ENCODE measurements around the gene PKMYT1. TPM values are rescaled to one million over a fixed set of nuclear protein-coding genes. Genes with fewer than 3 reads are reported as not detected.

The PKMYT1 gene
- total and polyA plus RNA-seq, 2 donors (not counting 1 experiment from before 2014, with no cell fraction given), result 1.2 to 2.7 TPM

DNA sequence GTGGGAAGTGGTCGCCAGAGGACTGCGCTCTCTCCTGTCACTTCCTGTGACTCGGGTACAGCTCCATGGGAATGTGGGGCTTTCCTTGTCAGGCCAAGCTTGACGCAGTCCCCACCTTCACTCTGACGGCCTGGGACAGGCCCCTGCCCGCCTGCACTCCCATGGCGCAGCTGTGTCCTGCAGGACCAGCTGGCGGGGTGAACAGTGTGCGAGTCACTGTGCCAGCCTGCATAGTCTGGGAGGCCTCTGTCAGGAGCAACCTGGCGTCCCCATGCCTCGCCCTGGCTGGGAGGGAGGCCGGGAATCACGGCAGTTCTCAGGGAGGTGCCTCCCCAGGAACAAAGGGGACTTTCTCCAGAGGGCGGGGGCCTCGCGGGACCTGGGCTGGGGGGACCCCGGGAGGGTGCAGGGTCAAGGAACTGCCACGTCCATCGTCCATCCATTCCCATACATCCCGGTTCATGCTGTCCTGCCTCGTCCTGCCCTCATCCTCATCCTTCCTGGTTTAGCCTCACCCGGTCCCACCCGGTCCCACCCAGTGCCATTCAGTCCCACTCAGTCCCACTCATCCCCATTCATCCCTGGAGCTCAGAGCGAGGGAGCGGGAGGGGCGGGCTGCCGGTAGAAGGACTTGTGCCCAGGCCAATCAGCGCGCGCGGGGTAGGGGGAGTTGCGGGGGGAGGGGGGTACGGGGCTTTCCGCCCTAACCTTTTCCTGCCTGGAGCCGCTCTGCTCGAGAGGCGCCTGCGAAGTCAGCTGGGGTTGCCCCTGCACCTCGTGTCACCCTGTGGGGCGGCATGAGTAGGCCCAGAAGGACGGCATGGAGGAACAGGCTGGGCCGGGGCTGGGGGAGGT, 55.1 kb downstream of the PKMYT1 start:
- H3K79me2 ChIP-seq (ENCODE audit: control insufficient read depth, insufficient read depth, low read length), result no peaks in the 10 kb centered on the region
- no peak overlapping the region for H3K4me3 ChIP-seq (replicated peaks in 1 of 4; ENCODE audit: control extremely low read depth in 1 of 4, insufficient read depth in 1 of 4, low read depth in 3 of 4, low read length in 4 of 4)
- H4K20me1 ChIP-seq (ENCODE audit: control insufficient read depth, extremely low read depth, insufficient read depth, low read length), result no peaks in the 10 kb centered on the region
- no peak for TF ChIP-seq EZH2 (IDR thresholded peaks at IDR 0.05; ENCODE audit: low read length, missing control alignments)
- TF ChIP-seq, protein P1, sequence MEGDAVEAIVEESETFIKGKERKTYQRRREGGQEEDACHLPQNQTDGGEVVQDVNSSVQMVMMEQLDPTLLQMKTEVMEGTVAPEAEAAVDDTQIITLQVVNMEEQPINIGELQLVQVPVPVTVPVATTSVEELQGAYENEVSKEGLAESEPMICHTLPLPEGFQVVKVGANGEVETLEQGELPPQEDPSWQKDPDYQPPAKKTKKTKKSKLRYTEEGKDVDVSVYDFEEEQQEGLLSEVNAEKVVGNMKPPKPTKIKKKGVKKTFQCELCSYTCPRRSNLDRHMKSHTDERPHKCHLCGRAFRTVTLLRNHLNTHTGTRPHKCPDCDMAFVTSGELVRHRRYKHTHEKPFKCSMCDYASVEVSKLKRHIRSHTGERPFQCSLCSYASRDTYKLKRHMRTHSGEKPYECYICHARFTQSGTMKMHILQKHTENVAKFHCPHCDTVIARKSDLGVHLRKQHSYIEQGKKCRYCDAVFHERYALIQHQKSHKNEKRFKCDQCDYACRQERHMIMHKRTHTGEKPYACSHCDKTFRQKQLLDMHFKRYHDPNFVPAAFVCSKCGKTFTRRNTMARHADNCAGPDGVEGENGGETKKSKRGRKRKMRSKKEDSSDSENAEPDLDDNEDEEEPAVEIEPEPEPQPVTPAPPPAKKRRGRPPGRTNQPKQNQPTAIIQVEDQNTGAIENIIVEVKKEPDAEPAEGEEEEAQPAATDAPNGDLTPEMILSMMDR (conservative IDR thresholded peaks at IDR 0.05 in 1 of 2, IDR thresholded peaks at IDR 0.05 in 1 of 2; ENCODE audit: low read depth in 1 of 2, low read length in 2 of 2), result no peak
- no peaks in the 10 kb centered on the region for H3K9me3 ChIP-seq (ENCODE audit: control insufficient read depth, insufficient read depth, low read depth, low read length)
- no peak overlapping the region for H3K9ac ChIP-seq (ENCODE audit: insufficient read depth, low read length)
- no peak overlapping the region for H3K27ac ChIP-seq (ENCODE audit: insufficient read depth, low read length)
- H3K4me1 ChIP-seq (ENCODE audit: control insufficient read depth, extremely low read depth, insufficient read depth, low read length), result peaks cover 3% of the 10 kb centered on the region
- no peak overlapping the region for H3K4me2 ChIP-seq (ENCODE audit: extremely low read depth, insufficient read depth, low read length)
- no peaks in the 10 kb centered on the region for H3K27me3 ChIP-seq (ENCODE audit: control insufficient read depth, insufficient read depth, low read length)
- peaks cover 9% of the 10 kb centered on the region for H3K36me3 ChIP-seq (ENCODE audit: control insufficient read depth, insufficient read depth, low read length)
- no peak for DNase-seq (ENCODE audit: low read depth in 2 of 2)
- H2AFZ ChIP-seq (ENCODE audit: low read length), result no peak overlapping the region

DNA sequence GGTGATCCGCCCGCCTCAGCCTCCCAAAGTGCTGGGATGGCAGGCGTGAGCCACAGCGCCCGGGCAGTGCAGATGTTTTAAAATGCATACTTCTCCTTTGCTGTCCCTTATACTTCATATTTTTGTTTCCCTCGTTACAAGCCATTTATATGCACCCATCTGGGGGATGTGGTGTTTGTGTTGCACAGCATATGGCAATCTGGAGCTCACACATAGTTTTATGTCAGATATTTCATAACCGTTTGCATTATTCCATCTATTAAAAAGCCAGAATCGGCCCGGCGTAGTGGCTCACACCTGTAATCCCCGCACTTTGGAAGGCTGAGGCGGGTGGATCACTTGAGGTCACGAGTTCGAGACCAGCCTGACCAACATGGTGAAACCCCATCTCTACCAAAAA, 56.8 kb downstream of the PKMYT1 start:
- Histone ChIP-seq H4K20me1 (ENCODE audit: control insufficient read depth, extremely low read depth, insufficient read depth, low read length) (no peaks in the 10 kb centered on the region), H3K79me2 (ENCODE audit: control insufficient read depth, insufficient read depth, low read length) (no peaks in the 10 kb centered on the region), H3K4me3 (replicated peaks in 1 of 4; ENCODE audit: control extremely low read depth in 1 of 4, insufficient read depth in 1 of 4, low read depth in 3 of 4, low read length in 4 of 4) (no peak overlapping the region), H3K36me3 (ENCODE audit: control insufficient read depth, insufficient read depth, low read length) (peaks cover 3% of the 10 kb centered on the region), H3K27ac (ENCODE audit: insufficient read depth, low read length) (no peak overlapping the region), H3K4me2 (ENCODE audit: extremely low read depth, insufficient read depth, low read length) (no peak overlapping the region), H3K9ac (ENCODE audit: insufficient read depth, low read length) (no peak overlapping the region), H3K9me3 (ENCODE audit: control insufficient read depth, insufficient read depth, low read depth, low read length) (no peaks in the 10 kb centered on the region), H3K27me3 (ENCODE audit: control insufficient read depth, insufficient read depth, low read length) (no peaks in the 10 kb centered on the region), H3K4me1 (ENCODE audit: control insufficient read depth, extremely low read depth, insufficient read depth, low read length) (peaks cover 3% of the 10 kb centered on the region), H2AFZ (ENCODE audit: low read length) (no peak overlapping the region)
- no peak for DNase-seq (ENCODE audit: low read depth in 2 of 2)
- TF ChIP-seq EZH2 (IDR thresholded peaks at IDR 0.05; ENCODE audit: low read length, missing control alignments), result no peak
- TF ChIP-seq, protein P1 (conservative IDR thresholded peaks at IDR 0.05 in 1 of 2, IDR thresholded peaks at IDR 0.05 in 1 of 2; ENCODE audit: low read depth in 1 of 2, low read length in 2 of 2), result no peak

Other genes starting within 250 kb of the PKMYT1 start
- 43.9 and 74.3 TPM in 2 replicates for gene SRRM2, start 227.8 kb downstream of the PKMYT1 start, total RNA-seq
- 55.2 and 85.6 TPM in 2 replicates for gene SRRM2, start 227.8 kb downstream of the PKMYT1 start, polyA plus RNA-seq
- 227 and 436 TPM in 2 replicates for gene ELOB, start 203.2 kb downstream of the PKMYT1 start, total RNA-seq
- 124 and 165 TPM in 2 replicates for gene ELOB, start 203.2 kb downstream of the PKMYT1 start, polyA plus RNA-seq
- gene PRSS33, start 192.9 kb downstream of the PKMYT1 start, total RNA-seq, result not detected in 2 replicates
- gene PRSS33, start 192.9 kb downstream of the PKMYT1 start, polyA plus RNA-seq, result not detected in 2 replicates
- gene PRSS41, start 182.0 kb downstream of the PKMYT1 start, total RNA-seq, result not detected in 2 replicates
- not detected in 2 replicates for gene PRSS41, start 182.0 kb downstream of the PKMYT1 start, polyA plus RNA-seq
- 0.17 and 0.77 TPM in 2 replicates for gene PRSS21, start 163.2 kb downstream of the PKMYT1 start, total RNA-seq
- 0.15 and 0.22 TPM in 2 replicates for gene PRSS21, start 163.2 kb downstream of the PKMYT1 start, polyA plus RNA-seq
- not detected in 2 replicates for gene ZG16B, start 150.1 kb downstream of the PKMYT1 start, total RNA-seq
- 0.14 TPM in 1 of 2 replicates, not detected in the other for gene ZG16B, start 150.1 kb downstream of the PKMYT1 start, polyA plus RNA-seq
- gene PRSS22, start 122.3 kb downstream of the PKMYT1 start, total RNA-seq, result 0.17 TPM in 1 of 2 replicates, not detected in the other
- gene PRSS22, start 122.3 kb downstream of the PKMYT1 start, polyA plus RNA-seq, result not detected in 2 replicates
- 55.2 and 56.8 TPM in 2 replicates for gene FLYWCH2, start 97.2 kb downstream of the PKMYT1 start, total RNA-seq
- gene FLYWCH2, start 97.2 kb downstream of the PKMYT1 start, polyA plus RNA-seq, result 18.1 and 21.2 TPM in 2 replicates
- 44.4 and 58.5 TPM in 2 replicates for gene FLYWCH1, start 68.5 kb downstream of the PKMYT1 start, total RNA-seq
- gene FLYWCH1, start 68.5 kb downstream of the PKMYT1 start, polyA plus RNA-seq, result 12.0 and 16.4 TPM in 2 replicates
- not detected in 2 replicates for gene KREMEN2, start 16.2 kb downstream of the PKMYT1 start, total RNA-seq
- not detected in 2 replicates for gene KREMEN2, start 16.2 kb downstream of the PKMYT1 start, polyA plus RNA-seq
- 1.0 and 1.5 TPM in 2 replicates for gene PAQR4, start 11.1 kb downstream of the PKMYT1 start, total RNA-seq
- gene PAQR4, start 11.1 kb downstream of the PKMYT1 start, polyA plus RNA-seq, result 3.0 and 8.7 TPM in 2 replicates
- not detected in 2 replicates for gene CLDN9, start 32.5 kb upstream of the PKMYT1 start, total RNA-seq
- not detected in 2 replicates for gene CLDN9, start 32.5 kb upstream of the PKMYT1 start, polyA plus RNA-seq
- gene CLDN6, start 37.7 kb upstream of the PKMYT1 start, total RNA-seq, result 0.26 TPM in 1 of 2 replicates, not detected in the other
- gene CLDN6, start 37.7 kb upstream of the PKMYT1 start, polyA plus RNA-seq, result 0.03 TPM in 1 of 2 replicates, not detected in the other
- 159 and 196 TPM in 2 replicates for gene TNFRSF12A, start 39.9 kb upstream of the PKMYT1 start, total RNA-seq
- gene TNFRSF12A, start 39.9 kb upstream of the PKMYT1 start, polyA plus RNA-seq, result 80.7 and 110 TPM in 2 replicates
- 36.0 and 75.5 TPM in 2 replicates for gene HCFC1R1, start 43.5 kb upstream of the PKMYT1 start, total RNA-seq
- 44.9 and 58.0 TPM in 2 replicates for gene HCFC1R1, start 43.5 kb upstream of the PKMYT1 start, polyA plus RNA-seq
- 25.4 and 26.6 TPM in 2 replicates for gene THOC6, start 43.6 kb upstream of the PKMYT1 start, total RNA-seq
- 17.6 and 19.7 TPM in 2 replicates for gene THOC6, start 43.6 kb upstream of the PKMYT1 start, polyA plus RNA-seq
- not detected in 2 replicates for gene BICDL2, start 56.5 kb upstream of the PKMYT1 start, total RNA-seq
- 0.05 TPM in 1 of 2 replicates, not detected in the other for gene BICDL2, start 56.5 kb upstream of the PKMYT1 start, polyA plus RNA-seq
- gene MMP25, start 66.1 kb upstream of the PKMYT1 start, total RNA-seq, result not detected in 2 replicates
- gene MMP25, start 66.1 kb upstream of the PKMYT1 start, polyA plus RNA-seq, result 0.02 and 0.03 TPM in 2 replicates
- gene IL32, start 85.2 kb upstream of the PKMYT1 start, total RNA-seq, result 4.4 and 5.1 TPM in 2 replicates
- gene IL32, start 85.2 kb upstream of the PKMYT1 start, polyA plus RNA-seq, result 1.4 and 4.1 TPM in 2 replicates
- gene ZSCAN10, start 118.8 kb upstream of the PKMYT1 start, total RNA-seq, result not detected in 2 replicates
- 0.02 TPM in 1 of 2 replicates, not detected in the other for gene ZSCAN10, start 118.8 kb upstream of the PKMYT1 start, polyA plus RNA-seq
- gene ZNF205, start 132.1 kb upstream of the PKMYT1 start, total RNA-seq, result 16.0 and 16.4 TPM in 2 replicates
- 3.4 and 4.4 TPM in 2 replicates for gene ZNF205, start 132.1 kb upstream of the PKMYT1 start, polyA plus RNA-seq
- gene ZNF213, start 154.6 kb upstream of the PKMYT1 start, total RNA-seq, result 5.9 and 8.8 TPM in 2 replicates
- 0.43 and 0.52 TPM in 2 replicates for gene ZNF213, start 154.6 kb upstream of the PKMYT1 start, polyA plus RNA-seq
- not detected in 2 replicates for gene OR1F1, start 207.8 kb upstream of the PKMYT1 start, total RNA-seq
- gene OR1F1, start 207.8 kb upstream of the PKMYT1 start, polyA plus RNA-seq, result 0.07 and 0.23 TPM in 2 replicates